ENCODE results near the gene CD99L2.

CD99L2 gene

DNA sequence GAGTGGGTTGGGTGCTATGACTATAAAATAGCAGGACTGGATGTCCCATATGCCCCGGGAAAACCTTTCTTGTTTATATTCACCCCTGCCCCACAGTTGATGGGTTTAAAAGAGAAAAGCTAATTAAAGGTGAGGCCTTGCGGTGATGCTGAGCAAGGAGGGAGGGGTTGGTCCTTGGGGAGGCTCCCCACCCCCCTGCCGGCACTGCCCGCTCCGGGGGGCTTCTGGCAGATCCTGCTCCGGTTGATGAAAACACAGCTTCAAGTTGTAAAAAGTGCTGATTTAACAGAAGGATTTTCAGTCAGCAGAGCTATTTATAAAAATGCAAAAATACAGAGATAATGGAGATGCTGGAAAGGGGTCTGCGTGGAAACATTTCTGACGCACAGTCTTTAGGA is 136.7 kb downstream of the CD99L2 start:
- no peak for DNase-seq

DNA sequence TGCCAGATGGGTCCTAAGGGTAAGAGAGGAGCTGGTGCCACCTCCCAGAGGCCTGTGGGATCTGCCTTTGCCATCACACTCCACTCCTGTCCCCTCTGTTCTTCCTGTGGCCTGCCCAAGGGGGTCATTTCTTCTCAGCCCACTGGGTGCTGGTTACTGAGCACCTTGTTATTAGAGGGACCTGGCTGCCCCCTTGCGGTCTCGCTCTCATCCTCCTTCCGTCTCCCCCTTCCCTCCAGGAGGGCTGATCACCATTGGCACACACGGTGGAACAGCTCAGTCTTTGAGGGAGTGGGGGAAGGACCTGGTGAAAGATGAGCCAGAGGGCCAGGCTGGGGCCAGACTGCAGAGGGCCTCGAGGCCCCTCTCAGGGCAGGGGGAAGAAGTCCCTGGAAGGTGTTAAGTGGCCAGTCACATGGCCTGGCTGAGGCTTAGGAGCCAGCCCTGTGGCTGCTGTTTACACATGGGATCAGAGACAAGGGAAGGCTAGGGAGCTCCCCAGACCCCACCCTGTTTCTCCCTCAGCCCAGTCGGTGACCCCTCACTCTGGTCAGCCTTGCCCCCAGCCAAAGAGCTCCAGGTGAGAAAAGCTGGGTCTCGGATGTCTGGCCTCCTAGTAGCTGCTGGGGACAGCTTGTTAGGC is 137.2 kb downstream of the CD99L2 start:
- DNase-seq, result no peak

DNA sequence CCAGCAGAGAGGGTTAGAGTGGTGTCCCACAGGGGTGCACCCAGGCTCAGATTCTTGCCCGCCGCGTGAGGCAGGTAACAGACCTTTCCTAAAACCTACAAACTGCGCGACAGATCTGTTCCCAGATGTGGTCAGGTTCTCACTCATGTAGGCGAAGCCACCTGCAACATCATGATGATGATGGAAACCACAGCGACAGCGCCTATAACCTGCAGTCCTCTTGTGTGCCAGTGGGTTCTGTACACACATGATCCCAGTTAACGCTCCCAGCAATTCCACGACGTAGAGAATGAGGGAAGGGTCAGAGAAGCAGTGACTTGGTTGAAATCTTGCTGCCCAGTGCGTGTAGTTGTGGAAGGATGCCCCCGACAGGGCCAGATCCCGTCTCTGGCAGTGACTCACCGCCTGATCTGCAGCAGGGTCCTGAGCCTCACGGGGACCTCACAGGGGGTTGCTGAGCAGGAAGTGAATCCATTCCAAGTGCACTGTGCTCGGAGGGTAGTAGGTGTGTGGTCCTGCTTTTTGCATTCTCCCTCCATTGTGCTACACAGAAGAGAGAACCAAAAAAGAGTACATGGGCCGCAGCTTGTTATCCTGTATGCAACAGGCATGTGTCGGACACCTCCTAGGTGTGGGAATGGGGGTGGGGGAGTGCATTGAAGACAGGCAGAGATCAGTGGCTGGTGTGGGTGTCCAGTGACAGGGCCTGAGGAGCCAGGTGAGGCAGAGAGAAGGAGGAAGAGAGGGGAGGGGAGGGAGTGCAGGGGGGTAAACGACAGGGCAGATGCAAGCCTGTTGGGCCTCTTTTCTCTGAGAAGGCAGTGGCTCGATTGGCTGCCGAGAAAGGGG is 138.7 kb downstream of the CD99L2 start:
- no peak for DNase-seq

DNA sequence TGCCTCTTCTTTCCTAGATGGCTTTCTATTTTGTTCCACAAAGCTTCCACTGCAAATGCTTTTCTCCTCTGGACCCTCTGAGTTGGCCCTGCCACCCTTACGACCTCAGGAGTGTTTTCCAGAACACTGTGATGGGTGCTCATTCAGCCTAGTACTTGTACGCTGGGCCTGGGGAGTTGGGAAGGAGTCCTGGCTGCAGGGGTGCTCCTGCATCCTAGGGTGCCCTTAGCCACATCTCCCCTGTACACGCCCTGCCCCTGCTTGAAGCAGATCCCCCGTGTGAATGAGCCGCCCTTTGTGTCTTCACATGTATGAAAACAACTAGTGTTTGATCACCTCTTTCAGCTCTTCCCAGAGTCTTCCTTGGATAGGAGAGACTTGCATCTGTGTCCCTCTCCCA is 141.1 kb downstream of the CD99L2 start:
- DNase-seq, result no peak

DNA sequence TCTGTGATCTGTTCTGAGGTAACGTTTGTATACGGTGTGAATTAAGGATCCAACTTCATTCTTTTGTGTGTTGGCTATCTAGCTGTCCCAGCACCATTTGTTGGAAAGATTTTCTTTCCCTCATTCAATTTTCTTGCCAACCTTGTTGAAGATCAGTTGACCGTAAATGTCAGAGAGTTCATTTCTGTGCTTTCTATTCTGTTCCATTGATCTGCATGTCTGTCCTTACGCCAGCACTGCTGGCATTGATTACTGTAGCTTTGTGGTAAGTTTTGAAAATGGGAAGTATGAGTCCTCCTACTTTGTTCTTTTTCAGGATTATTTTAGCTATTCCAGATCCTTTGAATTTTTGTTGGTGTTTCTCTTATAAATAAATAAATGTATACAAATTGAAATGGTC is 144.5 kb downstream of the CD99L2 start:
- DNase-seq, result no peak

DNA sequence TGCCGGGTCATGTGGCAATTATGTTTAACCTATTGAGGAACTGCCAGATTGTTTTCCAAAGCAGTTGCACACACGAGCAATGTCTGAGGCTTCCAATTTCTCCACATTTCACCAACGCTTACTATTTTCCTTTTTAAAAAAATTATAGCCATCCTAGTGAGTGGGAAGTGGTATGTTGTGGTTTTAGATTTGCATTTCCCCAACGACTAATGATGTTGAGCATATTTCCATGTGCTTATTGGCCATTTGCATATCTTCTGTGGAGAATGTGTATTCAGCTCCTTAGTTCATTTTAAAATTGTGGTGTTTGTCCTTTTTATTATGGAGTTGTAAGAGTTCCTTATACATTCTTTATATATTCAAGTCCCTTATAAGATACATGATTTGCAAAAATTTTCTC is 145.1 kb downstream of the CD99L2 start:
- no peak for DNase-seq

DNA sequence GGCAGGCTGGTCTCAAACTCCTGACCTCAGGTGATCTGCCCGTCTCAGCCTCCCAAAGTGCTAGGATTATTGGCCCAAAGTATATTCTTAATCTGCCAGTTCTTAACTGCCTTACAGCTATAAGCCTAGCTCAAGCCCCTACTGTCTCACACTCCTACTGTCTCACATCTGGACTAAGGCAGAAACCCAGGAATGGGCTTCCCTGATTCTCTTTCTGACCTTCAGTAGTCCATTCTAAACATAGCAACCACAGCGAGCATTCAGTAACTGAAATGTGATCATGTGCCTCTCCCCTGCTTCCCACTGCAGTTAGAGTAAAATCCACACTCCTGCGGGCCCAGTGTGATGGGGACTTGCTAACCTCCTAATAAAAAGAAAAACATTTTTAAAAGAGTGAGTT is 146.3 kb downstream of the CD99L2 start:
- DNase-seq, result no peak

DNA sequence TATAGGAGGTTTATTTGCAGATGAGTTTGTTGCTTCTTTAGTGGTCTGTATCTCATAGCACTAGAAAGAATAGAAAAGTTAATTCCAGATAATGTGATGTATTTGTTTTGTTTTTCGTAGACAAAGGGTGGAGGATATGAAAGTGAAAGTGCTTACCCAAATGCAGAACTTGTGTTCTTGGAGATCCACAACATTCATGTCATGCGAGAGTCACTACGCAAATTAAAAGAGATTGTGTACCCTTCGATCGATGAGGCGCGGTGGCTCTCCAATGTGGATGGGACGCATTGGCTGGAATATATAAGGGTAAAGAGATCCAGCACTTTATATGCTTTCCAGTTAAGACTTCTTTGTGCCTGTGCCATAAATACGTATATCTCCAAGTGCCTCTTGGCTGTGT is 162.0 kb downstream of the CD99L2 start:
- peak; percentile 15 for DNase-seq

DNA sequence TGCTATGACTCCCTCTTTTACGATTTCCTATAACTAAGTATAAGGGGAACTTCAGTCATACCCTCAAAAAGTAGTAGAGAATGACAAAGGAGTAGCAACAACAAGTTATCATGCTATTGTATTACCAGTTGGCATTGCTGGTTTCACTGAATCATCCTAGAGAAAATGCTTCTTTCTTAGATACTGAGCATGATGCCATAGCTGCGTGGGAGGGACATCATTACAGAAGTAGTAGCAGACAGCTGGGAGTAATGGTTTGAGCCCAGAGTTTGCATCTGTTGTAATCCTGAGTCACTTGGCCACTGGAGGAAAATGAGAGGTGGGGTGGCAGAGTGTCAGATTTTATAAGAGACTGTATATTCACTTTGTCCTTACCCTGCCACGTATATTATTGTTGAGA is 166.7 kb downstream of the CD99L2 start:
- peak; percentile 3 for DNase-seq

DNA sequence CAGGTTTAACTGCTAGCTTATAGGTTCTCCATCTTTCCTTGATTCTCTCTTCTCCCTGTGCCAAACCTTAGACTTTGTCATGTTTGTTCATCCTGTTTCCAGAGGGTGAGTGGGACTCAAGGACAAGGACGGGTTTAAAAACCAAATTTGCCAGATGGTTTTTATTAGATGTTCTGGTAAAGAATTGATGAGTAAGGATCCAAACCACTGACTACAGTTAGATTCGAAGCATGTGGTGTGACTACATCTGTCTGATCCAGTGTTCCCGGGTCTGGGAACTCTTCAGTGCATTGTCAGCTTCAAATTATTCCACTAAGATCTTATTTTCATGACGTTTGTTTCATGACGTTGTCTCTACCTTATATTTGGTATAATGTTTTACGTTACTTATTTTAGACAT is 167.7 kb downstream of the CD99L2 start:
- no peak for DNase-seq

DNA sequence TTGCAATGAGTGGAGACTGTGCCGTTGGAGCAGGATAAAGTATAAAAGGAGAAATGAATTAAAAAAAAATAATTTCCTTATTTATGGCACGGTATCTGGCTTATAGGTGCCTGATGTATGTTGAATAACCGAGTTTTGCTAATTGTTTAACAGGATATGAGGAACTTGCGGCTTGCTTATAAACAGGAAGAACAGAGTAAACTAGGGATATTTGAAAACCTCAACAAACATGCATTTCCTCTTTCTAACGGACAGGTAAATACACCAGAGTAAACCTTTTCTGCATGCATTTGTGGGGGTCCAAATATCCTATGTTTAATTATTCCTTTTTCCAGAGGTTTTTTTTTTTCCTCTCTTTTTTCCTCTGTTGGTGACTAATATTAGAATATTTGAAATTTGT is 168.5 kb downstream of the CD99L2 start:
- DNase-seq, result no peak

DNA sequence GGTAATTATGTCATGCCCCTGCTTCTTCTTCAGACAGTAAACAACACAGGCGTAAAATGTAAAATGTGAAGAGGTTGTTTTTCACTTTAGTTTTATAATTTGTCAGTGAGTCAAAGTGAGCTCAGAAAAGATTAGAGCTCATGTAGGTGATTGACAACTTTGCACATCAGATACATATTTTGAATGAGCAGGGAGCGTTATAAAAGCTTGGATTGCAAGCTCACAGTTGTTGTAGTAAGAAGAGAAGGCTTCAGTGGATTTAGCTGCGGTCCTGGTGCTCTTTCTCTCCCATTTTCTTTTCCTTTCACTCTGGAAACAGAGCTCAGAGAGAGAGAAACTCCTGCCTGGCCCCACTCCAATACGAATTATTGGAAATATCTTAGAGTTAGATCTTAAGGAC is 178.8 kb downstream of the CD99L2 start:
- DNase-seq, result no peak
